Endodermal cell (in vitro differentiated cells): ENCODE measurements around the gene PLA2G4A. TPM values are rescaled to one million over a fixed set of nuclear protein-coding genes. Genes with fewer than 3 reads are reported as not detected.

Experiments used
- DNase-seq: peaks from one replicate; pipeline ENCODE4 v3.0.0-alpha.2; 2017
- H3K27ac ChIP-seq: 2 replicates; pipeline ENCODE4 v1.5.1; 2013; ENCODE audit warnings: mild to moderate bottlenecking, low read depth, low read length, moderate library complexity
- H3K27me3 ChIP-seq: 2 replicates; pipeline ENCODE4 v1.6.1; 2013; ENCODE audit warnings: mild to moderate bottlenecking, low read length, moderate library complexity; ENCODE audit not compliant: insufficient read depth, control insufficient read depth, poor library complexity, severe bottlenecking
- H3K36me3 ChIP-seq: 2 replicates; pipeline ENCODE4 v1.7.0; 2013; ENCODE audit warnings: mild to moderate bottlenecking, low read length, moderate library complexity; ENCODE audit not compliant: control insufficient read depth, insufficient read depth
- H3K4me1 ChIP-seq: one replicate; pipeline ENCODE4 v1.7.0; 2013; ENCODE audit warnings: low read length; ENCODE audit not compliant: control insufficient read depth, insufficient read depth
- H3K4me3 ChIP-seq: 2 replicates; pipeline ENCODE4 v1.5.1; 2013; ENCODE audit warnings: mild to moderate bottlenecking, low read length, moderate library complexity
- H3K9ac ChIP-seq: 2 replicates; pipeline ENCODE4 v1.6.1; 2013; ENCODE audit warnings: mild to moderate bottlenecking, low read length, moderate library complexity; ENCODE audit not compliant: poor library complexity, severe bottlenecking; ENCODE audit errors: extremely low read depth
- H3K9me3 ChIP-seq: 2 replicates; pipeline ENCODE4 v1.6.1; 2013; ENCODE audit warnings: mild to moderate bottlenecking, low read length, moderate library complexity; ENCODE audit not compliant: control insufficient read depth
- H3K27ac Mint-ChIP-seq: 2 replicates; pipeline ENCODE4 v1.8.0; 2020; ENCODE audit warnings: mixed read lengths
- H3K27me3 Mint-ChIP-seq: 2 replicates; pipeline ENCODE4 v1.8.0; 2021; ENCODE audit warnings: mild to moderate bottlenecking, mixed read lengths; ENCODE audit not compliant: insufficient read depth
- H3K36me3 Mint-ChIP-seq: 2 replicates; pipeline ENCODE4 v1.8.0; 2020; ENCODE audit warnings: low read depth, mixed read lengths
- H3K4me1 Mint-ChIP-seq: 2 replicates; pipeline ENCODE4 v1.8.0; 2020; ENCODE audit warnings: mixed read lengths
- H3K4me3 Mint-ChIP-seq: 2 replicates; pipeline ENCODE4 v1.8.0; 2020; ENCODE audit warnings: mild to moderate bottlenecking, moderate library complexity, mixed read lengths
- H3K9me3 Mint-ChIP-seq: 2 replicates; pipeline ENCODE4 v1.8.0; 2020; ENCODE audit warnings: mild to moderate bottlenecking, mixed read lengths
- WGBS, 2 experiments: methylation state at CpG; one replicate each; pipeline versions ENCODE4 v1.1.5 to v1.1.7; 2013; ENCODE audit warnings: missing lambda C conversion rate in 2 of 2, mixed read lengths in 1 of 2; ENCODE audit not compliant: insufficient coverage in 1 of 2, insufficient read length in 1 of 2; 5-methylcytosine and 5-hydroxymethylcytosine counted together
- total RNA-seq, 2 donors: library from RNA; stranded (reverse); fragmentation: NEBNext Ultra II Directional in 1 of 2; extraction: Animal tissue kit (Norgen Biotek cat#: 25700) in 1 of 2; gene quantifications; 2 replicates in 1 of 2; 3 replicates in 1 of 2; pipeline ENCODE4 v1.2.1, GENCODE V29; 2021
- TF ChIP-seq, protein P1 (sequence below): fragments of 200-600 bp; sonication (generic); conservative IDR thresholded peaks from 2 replicates; pipeline ENCODE4 v1.5.0; 2021; ENCODE audit warnings: antibody characterized with exemption, mild to moderate bottlenecking

PLA2G4A gene
- total RNA-seq, 2 donors from 2014 or later: 0.35 to 1.2 TPM

GRCh38 chr1:186875896-186876835 lies 47.4 kb downstream of the PLA2G4A start:
- Histone ChIP-seq H3K27ac (no peak overlapping the region), H3K9me3 (no peaks in the 10 kb centered on the region), H3K4me3 (no peak overlapping the region), H3K27me3 (peaks cover 16% of the 10 kb centered on the region), H3K4me1 (peaks cover 8% of the 10 kb centered on the region), H3K9ac (no peak overlapping the region), H3K36me3 (no peaks in the 10 kb centered on the region)
- Mint-ChIP-seq H3K4me3 (no peak overlapping the region), H3K27me3 (peaks cover 42% of the 10 kb centered on the region), H3K27ac (no peak overlapping the region), H3K36me3 (no peaks in the 10 kb centered on the region), H3K9me3 (no peaks in the 10 kb centered on the region), H3K4me1 (peaks cover 24% of the 10 kb centered on the region)
- 92 to 100% methylated on average over 9 to 12 of the region's 12 CpGs for WGBS, 2 experiments
- no peak for DNase-seq
- TF ChIP-seq, protein P1, sequence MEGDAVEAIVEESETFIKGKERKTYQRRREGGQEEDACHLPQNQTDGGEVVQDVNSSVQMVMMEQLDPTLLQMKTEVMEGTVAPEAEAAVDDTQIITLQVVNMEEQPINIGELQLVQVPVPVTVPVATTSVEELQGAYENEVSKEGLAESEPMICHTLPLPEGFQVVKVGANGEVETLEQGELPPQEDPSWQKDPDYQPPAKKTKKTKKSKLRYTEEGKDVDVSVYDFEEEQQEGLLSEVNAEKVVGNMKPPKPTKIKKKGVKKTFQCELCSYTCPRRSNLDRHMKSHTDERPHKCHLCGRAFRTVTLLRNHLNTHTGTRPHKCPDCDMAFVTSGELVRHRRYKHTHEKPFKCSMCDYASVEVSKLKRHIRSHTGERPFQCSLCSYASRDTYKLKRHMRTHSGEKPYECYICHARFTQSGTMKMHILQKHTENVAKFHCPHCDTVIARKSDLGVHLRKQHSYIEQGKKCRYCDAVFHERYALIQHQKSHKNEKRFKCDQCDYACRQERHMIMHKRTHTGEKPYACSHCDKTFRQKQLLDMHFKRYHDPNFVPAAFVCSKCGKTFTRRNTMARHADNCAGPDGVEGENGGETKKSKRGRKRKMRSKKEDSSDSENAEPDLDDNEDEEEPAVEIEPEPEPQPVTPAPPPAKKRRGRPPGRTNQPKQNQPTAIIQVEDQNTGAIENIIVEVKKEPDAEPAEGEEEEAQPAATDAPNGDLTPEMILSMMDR: no peak

DNA sequence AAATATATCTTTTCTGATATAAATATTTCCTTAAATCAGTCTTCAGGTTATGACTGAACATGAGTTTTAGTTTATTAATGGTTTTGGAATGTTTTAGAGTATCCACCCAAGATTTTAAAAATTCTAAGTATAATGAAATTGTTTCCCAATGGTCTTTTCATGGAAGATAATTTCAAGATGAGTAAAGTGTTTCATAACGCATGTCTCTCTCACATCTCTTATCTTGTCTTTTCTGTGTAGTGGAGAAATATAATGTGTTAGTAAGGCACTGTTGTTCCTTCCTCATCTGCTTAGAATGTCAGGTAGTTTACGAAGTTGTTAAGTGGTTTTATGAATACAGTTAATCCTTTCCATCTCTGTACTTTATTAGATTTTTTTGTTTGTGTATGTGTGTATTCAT lies 49.6 kb downstream of the PLA2G4A start:
- no peaks in the 10 kb centered on the region for H3K9me3 Mint-ChIP-seq
- TF ChIP-seq, protein P1: no peak
- no peak for DNase-seq
- H3K27ac Mint-ChIP-seq: no peak overlapping the region
- peaks cover 19% of the 10 kb centered on the region for H3K4me1 Mint-ChIP-seq
- H3K4me3 Mint-ChIP-seq: no peak overlapping the region
- Histone ChIP-seq H3K9me3 (no peaks in the 10 kb centered on the region), H3K27ac (no peak overlapping the region), H3K27me3 (peaks cover 16% of the 10 kb centered on the region), H3K36me3 (no peaks in the 10 kb centered on the region), H3K9ac (no peak overlapping the region), H3K4me3 (no peak overlapping the region), H3K4me1 (peaks cover 8% of the 10 kb centered on the region)
- WGBS, 2 experiments: 77% methylated on average over 1 of the region's 2 CpGs; no CpG with 5 or more reads in 1 of the 2 experiments
- no peaks in the 10 kb centered on the region for H3K36me3 Mint-ChIP-seq
- peaks cover 37% of the 10 kb centered on the region for H3K27me3 Mint-ChIP-seq

DNA sequence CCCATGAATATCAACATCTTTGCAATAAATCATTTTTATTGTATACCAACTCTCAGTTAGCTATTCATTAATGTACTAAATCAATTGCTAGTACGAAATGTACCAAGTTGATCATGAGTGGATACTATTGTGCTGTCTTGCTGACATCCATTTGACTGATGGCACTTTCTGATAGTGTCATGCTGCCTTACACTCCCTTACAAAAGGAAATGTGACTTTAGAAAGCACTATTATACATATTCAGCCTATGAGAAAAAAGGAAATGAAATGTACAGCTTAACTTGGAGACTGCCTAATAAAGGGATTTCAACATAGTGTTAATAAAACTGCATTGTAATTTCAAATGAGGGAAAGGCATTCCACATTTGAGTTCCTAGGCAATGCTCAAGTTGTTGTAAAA lies 52.2 kb downstream of the PLA2G4A start:
- Histone ChIP-seq H3K36me3 (no peaks in the 10 kb centered on the region), H3K27ac (peak overlapping the region; percentile 29), H3K27me3 (no peaks in the 10 kb centered on the region), H3K9ac (no peak overlapping the region), H3K4me3 (no peak overlapping the region), H3K9me3 (peaks cover 6% of the 10 kb centered on the region), H3K4me1 (peaks cover 6% of the 10 kb centered on the region)
- WGBS, 2 experiments: 100% methylated on average over 1 of the region's 1 CpG; no CpG with 5 or more reads in 1 of the 2 experiments
- H3K4me3 Mint-ChIP-seq: no peak overlapping the region
- no peak for DNase-seq
- H3K9me3 Mint-ChIP-seq: peaks cover 2% of the 10 kb centered on the region
- H3K27ac Mint-ChIP-seq: no peak overlapping the region
- peaks cover 12% of the 10 kb centered on the region for H3K4me1 Mint-ChIP-seq
- TF ChIP-seq, protein P1: no peak
- no peaks in the 10 kb centered on the region for H3K36me3 Mint-ChIP-seq
- H3K27me3 Mint-ChIP-seq: peaks cover 16% of the 10 kb centered on the region
